SK-N-SH (cell line): ENCODE data around the gene TAGLN2. TPM values are rescaled to one million over a fixed set of nuclear protein-coding genes. Genes with fewer than 3 reads are reported as not detected.

ENCODE experiments used
- CTCF ChIA-PET: fragments of 300-600, 350-600 bp; formaldehyde crosslinking; extraction: SDS; loops from one replicate; lab custom pipeline; 2021; lab: Yijun Ruan, JAX
- POLR2A ChIA-PET: fragments of 350-600 bp; sonication (Branson Sonifier 250); formaldehyde crosslinking; extraction: SDS; loops from one replicate; lab custom pipeline; 2020; ENCODE audit warnings: antibody characterized with exemption, inconsistent platforms; lab: Yijun Ruan, JAX
- DNase-seq: peaks from one replicate; pipeline ENCODE4 v3.0.0; 2012
- H2AFZ ChIP-seq: fragments of 200-600 bp; sonication (generic); 2 replicates; pipeline ENCODE4 v1.8.1; 2016; ENCODE audit warnings: antibody characterized with exemption, mild to moderate bottlenecking, low read depth
- H3F3A ChIP-seq: fragments of 200-600 bp; sonication (generic); replicated peaks from 2 replicates; pipeline ENCODE3; 2016; ENCODE audit warnings: antibody characterized with exemption, mild to moderate bottlenecking; ENCODE audit not compliant: insufficient read depth
- H3K27ac ChIP-seq, 2 experiments: fragments of 200-500 bp in 1 of 2; fragments of 200-600 bp in 1 of 2; sonication (Bioruptor generic) in 1 of 2; sonication (generic), shearing (Covaris generic) in 1 of 2; 2 replicates each; pipeline versions ENCODE4 v1.5.1 to v1.6.1; 2014 to 2016; ENCODE audit warnings: low read depth in 2 of 2, inconsistent platforms in 1 of 2, low read length in 1 of 2, mild to moderate bottlenecking in 1 of 2, mixed read lengths in 1 of 2
- H3K27me3 ChIP-seq: fragments of 200-600 bp; sonication (generic), shearing (Covaris generic); 2 replicates; pipeline ENCODE4 v1.6.1; 2016; ENCODE audit warnings: mixed run types; ENCODE audit not compliant: insufficient read depth
- H3K36me3 ChIP-seq, 2 experiments: fragments of 200-500 bp in 1 of 2; fragments of 200-600 bp in 1 of 2; sonication (Bioruptor generic) in 1 of 2; sonication (generic) in 1 of 2; replicated peaks in 1 of 2; 2 replicates each; pipeline versions ENCODE3 to v1.5.1; 2014 to 2016; ENCODE audit warnings: low read length in 1 of 2, mild to moderate bottlenecking in 1 of 2; ENCODE audit not compliant: insufficient read depth in 2 of 2, control insufficient read depth in 1 of 2
- H3K4me1 ChIP-seq, 2 experiments: fragments of 200-500 bp in 1 of 2; fragments of 200-600 bp in 1 of 2; sonication (Bioruptor generic) in 1 of 2; sonication (generic), shearing (Covaris generic) in 1 of 2; 2 replicates each; pipeline versions ENCODE4 v1.5.1 to v1.6.1; 2014 to 2016; ENCODE audit warnings: low read depth in 1 of 2, low read length in 1 of 2, mixed run types in 1 of 2; ENCODE audit not compliant: insufficient read depth in 2 of 2, control insufficient read depth in 1 of 2
- H3K4me2 ChIP-seq: fragments of 200-600 bp; sonication (generic), shearing (Covaris generic); 2 replicates; pipeline ENCODE4 v1.6.1; 2017; ENCODE audit warnings: mixed run types
- H3K4me3 ChIP-seq, 2 experiments: fragments of 200-500 bp in 1 of 2; fragments of 200-600 bp in 1 of 2; sonication (Bioruptor generic) in 1 of 2; sonication (generic), shearing (Covaris generic) in 1 of 2; 2 replicates each; pipeline versions ENCODE4 v1.5.1 to v1.8.1; 2014 to 2016; ENCODE audit warnings: low read depth in 2 of 2, inconsistent platforms in 1 of 2, low read length in 1 of 2, mild to moderate bottlenecking in 1 of 2, mixed read lengths in 1 of 2, moderate library complexity in 1 of 2
- H3K79me2 ChIP-seq: fragments of 200-600 bp; sonication (generic); 2 replicates; pipeline ENCODE4 v1.8.1; 2017; ENCODE audit warnings: mild to moderate bottlenecking; ENCODE audit not compliant: insufficient read depth
- H3K9ac ChIP-seq: fragments of 200-600 bp; sonication (generic); 2 replicates; pipeline ENCODE4 v1.6.1; 2017; ENCODE audit warnings: mixed run types
- H3K9me2 ChIP-seq: fragments of 200-600 bp; sonication (generic); 2 replicates; pipeline ENCODE4 v1.6.1; 2017; ENCODE audit warnings: mixed run types
- H3K9me3 ChIP-seq: fragments of 200-600 bp; sonication (generic); 2 replicates; pipeline ENCODE4 v1.6.1; 2017; ENCODE audit warnings: mixed run types, mild to moderate bottlenecking, moderate library complexity
- H4K20me1 ChIP-seq: fragments of 200-600 bp; sonication (generic); 2 replicates; pipeline ENCODE4 v1.6.1; 2017; ENCODE audit warnings: mild to moderate bottlenecking, mixed run types; ENCODE audit not compliant: insufficient read depth
- CHD2 ChIP-seq: fragments of 150-350 bp; IDR thresholded peaks from 2 replicates; pipeline ENCODE4 v1.6.1; 2018; ENCODE audit warnings: low read length; ENCODE audit not compliant: partially characterized antibody
- EP300 ChIP-seq, 2 experiments: IDR thresholded peaks; 2 replicates each; pipeline versions ENCODE4 v1.4.0 to v1.6.1; 2012; ENCODE audit warnings: borderline replicate concordance in 1 of 2, low read depth in 1 of 2, low read length in 1 of 2
- FOSL2 ChIP-seq: IDR thresholded peaks from 2 replicates; pipeline ENCODE4 v1.4.0; 2012; ENCODE audit warnings: low read depth, mild to moderate bottlenecking, moderate library complexity, borderline replicate concordance
- GATA2 ChIP-seq: sonication (generic); formaldehyde crosslinking; IDR thresholded peaks from 2 replicates; pipeline ENCODE4 v1.5.0; 2020; ENCODE audit warnings: mild to moderate bottlenecking, missing genetic modification reagents
- MEF2A ChIP-seq: IDR thresholded peaks from 2 replicates; pipeline ENCODE4 v1.4.0; 2012; ENCODE audit warnings: low read depth, borderline replicate concordance
- NFIC ChIP-seq: IDR thresholded peaks from 2 replicates; pipeline ENCODE4 v1.4.0; 2012; ENCODE audit warnings: borderline replicate concordance
- PBX3 ChIP-seq: IDR thresholded peaks from 2 replicates; pipeline ENCODE4; 2012
- TCF12 ChIP-seq: IDR thresholded peaks from 2 replicates; pipeline ENCODE4 v1.4.0; 2012
- TEAD4 ChIP-seq: IDR thresholded peaks from 2 replicates; pipeline ENCODE4 v1.4.0; 2012; ENCODE audit warnings: mild to moderate bottlenecking, borderline replicate concordance; ENCODE audit not compliant: insufficient read depth
- USF1 ChIP-seq: IDR thresholded peaks from 2 replicates; pipeline ENCODE4 v1.4.0; 2012; ENCODE audit warnings: low read depth, borderline replicate concordance
- YY1 ChIP-seq: IDR thresholded peaks from 2 replicates; pipeline ENCODE4 v1.4.0; 2012; ENCODE audit warnings: low read depth, mild to moderate bottlenecking
- WGBS: methylation state at CpG from one replicate; pipeline ENCODE4 v1.1.6; 2017; ENCODE audit warnings: low lambda C conversion rate; 5-methylcytosine and 5-hydroxymethylcytosine counted together
- polyA plus RNA-seq, 3 experiments: library from polyadenylated mRNA; depleted of rRNA; stranded (reverse); fragments of >200 nt; gene quantifications; 2 replicates each; pipeline ENCODE4 v1.2.3, GENCODE V29; 2012
- TF ChIP-seq, protein P1 (sequence below): fragments of 150-350 bp; IDR thresholded peaks from 2 replicates; pipeline ENCODE4 v1.6.1; 2017; ENCODE audit warnings: antibody characterized with exemption, low read length, low read depth, borderline replicate concordance
- TF ChIP-seq, protein P2 (sequence below): IDR thresholded peaks from 2 replicates; pipeline ENCODE4 v1.4.0; 2012; ENCODE audit warnings: low read depth
- TF ChIP-seq, protein P3 (sequence below): IDR thresholded peaks from 2 replicates; pipeline ENCODE4 v1.6.1; 2012; ENCODE audit warnings: mild to moderate bottlenecking, low read depth, low read length, moderate library complexity

The TAGLN2 gene
- polyA plus RNA-seq, 1 of the 3 experiments (the other 2 are of a cell fraction) = 646 TPM

DNA sequence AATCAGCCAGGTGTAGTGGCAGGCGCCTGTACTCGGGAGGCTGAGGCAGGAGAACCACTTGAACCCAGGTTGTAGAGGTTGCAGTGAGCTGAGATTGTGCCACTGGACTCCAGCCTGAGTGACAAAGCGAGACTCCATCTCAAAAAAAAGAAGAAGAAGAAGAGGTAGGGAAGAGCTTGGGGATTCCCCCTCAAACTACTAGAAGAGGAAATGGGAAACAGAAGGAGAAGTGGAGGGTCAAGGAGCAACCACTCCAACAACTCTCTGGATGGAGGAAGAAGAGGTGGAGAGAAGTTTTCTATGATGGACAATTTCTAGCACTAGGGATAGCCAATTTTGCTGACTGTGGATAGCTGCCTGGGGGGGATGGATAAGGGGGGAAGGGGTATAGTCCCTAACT, 43.6 kb upstream of the TAGLN2 start:
- ChIA-PET CTCF (interaction anchor here (0.9 to 1.3 kb wide), 3 partner anchors 39 to 837 kb away, joined by 3 to 4 read pairs (median 3); no protein-coding TSS in a partner anchor), POLR2A (no interaction called here)
- H3F3A ChIP-seq = no peaks in the 10 kb centered on the region
- H3K4me3 ChIP-seq = no peak overlapping the region
- no peaks in the 10 kb centered on the region for H3K9me3 ChIP-seq
- no peak overlapping the region for H3K27ac ChIP-seq
- no peaks in the 10 kb centered on the region for H3K36me3 ChIP-seq
- H4K20me1 ChIP-seq = no peaks in the 10 kb centered on the region
- H3K79me2 ChIP-seq = no peaks in the 10 kb centered on the region
- TF ChIP-seq MEF2A (no peak), FOSL2 (no peak), PBX3 (no peak), TEAD4 (no peak), EP300 (IDR thresholded peaks at IDR 0.05; ENCODE audit: borderline replicate concordance in 1 of 2, low read depth in 1 of 2, low read length in 1 of 2) (no peak), GATA2 (no peak), YY1 (no peak), NFIC (no peak), CHD2 (no peak), TCF12 (no peak), USF1 (no peak)
- TF ChIP-seq, protein P1, sequence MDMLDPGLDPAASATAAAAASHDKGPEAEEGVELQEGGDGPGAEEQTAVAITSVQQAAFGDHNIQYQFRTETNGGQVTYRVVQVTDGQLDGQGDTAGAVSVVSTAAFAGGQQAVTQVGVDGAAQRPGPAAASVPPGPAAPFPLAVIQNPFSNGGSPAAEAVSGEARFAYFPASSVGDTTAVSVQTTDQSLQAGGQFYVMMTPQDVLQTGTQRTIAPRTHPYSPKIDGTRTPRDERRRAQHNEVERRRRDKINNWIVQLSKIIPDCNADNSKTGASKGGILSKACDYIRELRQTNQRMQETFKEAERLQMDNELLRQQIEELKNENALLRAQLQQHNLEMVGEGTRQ = no peak
- TF ChIP-seq, protein P2, sequence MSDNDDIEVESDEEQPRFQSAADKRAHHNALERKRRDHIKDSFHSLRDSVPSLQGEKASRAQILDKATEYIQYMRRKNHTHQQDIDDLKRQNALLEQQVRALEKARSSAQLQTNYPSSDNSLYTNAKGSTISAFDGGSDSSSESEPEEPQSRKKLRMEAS = no peak
- TF ChIP-seq, protein P3, sequence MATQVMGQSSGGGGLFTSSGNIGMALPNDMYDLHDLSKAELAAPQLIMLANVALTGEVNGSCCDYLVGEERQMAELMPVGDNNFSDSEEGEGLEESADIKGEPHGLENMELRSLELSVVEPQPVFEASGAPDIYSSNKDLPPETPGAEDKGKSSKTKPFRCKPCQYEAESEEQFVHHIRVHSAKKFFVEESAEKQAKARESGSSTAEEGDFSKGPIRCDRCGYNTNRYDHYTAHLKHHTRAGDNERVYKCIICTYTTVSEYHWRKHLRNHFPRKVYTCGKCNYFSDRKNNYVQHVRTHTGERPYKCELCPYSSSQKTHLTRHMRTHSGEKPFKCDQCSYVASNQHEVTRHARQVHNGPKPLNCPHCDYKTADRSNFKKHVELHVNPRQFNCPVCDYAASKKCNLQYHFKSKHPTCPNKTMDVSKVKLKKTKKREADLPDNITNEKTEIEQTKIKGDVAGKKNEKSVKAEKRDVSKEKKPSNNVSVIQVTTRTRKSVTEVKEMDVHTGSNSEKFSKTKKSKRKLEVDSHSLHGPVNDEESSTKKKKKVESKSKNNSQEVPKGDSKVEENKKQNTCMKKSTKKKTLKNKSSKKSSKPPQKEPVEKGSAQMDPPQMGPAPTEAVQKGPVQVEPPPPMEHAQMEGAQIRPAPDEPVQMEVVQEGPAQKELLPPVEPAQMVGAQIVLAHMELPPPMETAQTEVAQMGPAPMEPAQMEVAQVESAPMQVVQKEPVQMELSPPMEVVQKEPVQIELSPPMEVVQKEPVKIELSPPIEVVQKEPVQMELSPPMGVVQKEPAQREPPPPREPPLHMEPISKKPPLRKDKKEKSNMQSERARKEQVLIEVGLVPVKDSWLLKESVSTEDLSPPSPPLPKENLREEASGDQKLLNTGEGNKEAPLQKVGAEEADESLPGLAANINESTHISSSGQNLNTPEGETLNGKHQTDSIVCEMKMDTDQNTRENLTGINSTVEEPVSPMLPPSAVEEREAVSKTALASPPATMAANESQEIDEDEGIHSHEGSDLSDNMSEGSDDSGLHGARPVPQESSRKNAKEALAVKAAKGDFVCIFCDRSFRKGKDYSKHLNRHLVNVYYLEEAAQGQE = no peak
- H2AFZ ChIP-seq = no peak overlapping the region
- WGBS = 49% methylated on average over 3 of the region's 3 CpGs
- no peak overlapping the region for H3K4me2 ChIP-seq
- H3K9me2 ChIP-seq = no peaks in the 10 kb centered on the region
- no peak for DNase-seq
- H3K4me1 ChIP-seq = no peaks in the 10 kb centered on the region
- H3K27me3 ChIP-seq = peaks cover 25% of the 10 kb centered on the region; the same call in 1 of the 2 replicates
- H3K9ac ChIP-seq = no peak overlapping the region
